SK-N-SH treated with all-trans-retinoic acid at 6 μM for 48 hours (cell line): ENCODE data around the gene SYNJ2.

Source experiments
- CSRNP3 ChIP-seq: fragments of 250-450 bp; sonication (Bioruptor Pico); IDR thresholded peaks from 2 replicates; pipeline ENCODE4 v1.5.1; 2021; ENCODE audit warnings: mild to moderate bottlenecking, moderate library complexity
- ESRRG ChIP-seq: fragments of 250-450 bp; sonication (Bioruptor Pico); IDR thresholded peaks from 2 replicates; pipeline ENCODE4 v1.6.1; 2021; ENCODE audit warnings: mild to moderate bottlenecking

DNA sequence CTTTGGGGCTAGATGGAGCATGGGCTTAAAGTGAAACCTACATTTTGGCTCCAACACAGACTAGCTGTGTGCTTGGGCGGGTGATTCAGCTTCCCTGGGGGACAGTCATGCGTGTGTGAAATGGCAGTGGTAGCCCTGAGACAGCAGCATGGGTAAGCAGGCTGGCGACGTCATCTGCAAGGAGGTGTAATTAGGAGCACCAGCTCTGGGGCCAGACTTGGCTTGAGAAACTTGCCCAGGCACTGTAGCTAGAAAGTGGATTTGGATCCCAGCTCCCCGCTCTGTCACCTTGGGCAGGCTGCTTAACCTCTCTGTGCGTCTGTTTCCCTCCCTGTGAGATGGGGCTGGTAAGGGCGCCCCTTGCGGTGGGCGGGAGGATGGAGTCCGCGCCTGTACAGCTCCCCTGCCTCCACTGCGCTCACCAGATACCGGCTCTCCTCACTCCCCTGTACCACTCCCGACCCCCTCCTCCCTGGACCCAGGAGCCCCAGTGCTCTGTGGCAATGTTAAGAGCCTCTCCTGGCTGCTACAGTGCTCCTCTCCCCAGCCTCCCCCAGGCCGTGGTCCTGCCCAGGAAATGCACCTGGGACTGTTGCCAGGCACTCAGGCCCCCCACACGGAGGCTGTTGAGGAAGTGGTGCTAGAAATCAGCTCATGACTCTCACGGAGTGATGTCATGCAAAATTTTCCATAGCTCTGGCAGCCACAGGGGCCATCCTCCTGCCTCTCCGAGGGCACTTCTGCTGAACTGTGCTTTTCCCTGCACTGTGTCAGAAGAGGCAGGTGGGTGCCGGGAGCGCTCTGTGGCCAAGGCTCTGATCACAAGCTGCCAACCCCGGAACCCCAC, 44.6 kb downstream of the SYNJ2 start:
- no peak for TF ChIP-seq CSRNP3 (CRISPR knock-in tag)
- TF ChIP-seq ESRRG (CRISPR knock-in tag), result 0 out of 2 replicates have a peak, but pooled peaks have one; percentile 72
